ENCODE measurements around the gene ARHGAP44. TPM values are rescaled to one million over a fixed set of nuclear protein-coding genes. Genes with fewer than 3 reads are reported as not detected.

ARHGAP44 gene
- total RNA-seq, 2 experiments from 2014 or later: 13.7 to 19.9 TPM

DNA sequence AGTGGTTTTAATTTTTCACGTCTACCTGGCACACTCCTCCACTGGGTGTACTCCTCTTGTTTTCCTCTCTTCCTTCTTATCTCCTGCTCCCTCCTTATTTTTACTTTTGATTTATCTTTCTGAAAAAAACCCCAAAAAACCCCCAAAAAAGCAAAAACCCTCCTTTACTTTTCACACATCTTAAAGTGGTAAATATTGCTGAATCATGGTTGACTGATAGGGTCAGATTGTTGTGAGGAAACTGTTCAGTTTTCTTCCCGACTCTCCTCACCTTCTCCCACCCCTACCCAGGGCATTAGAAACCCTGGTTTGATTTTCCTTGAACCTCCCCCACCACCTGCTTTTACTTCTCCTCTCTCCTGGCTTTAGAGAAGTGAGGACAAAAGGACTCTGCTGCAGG, 25.4 kb downstream of the ARHGAP44 start:
- POLR2A ChIA-PET: interaction anchor here (1.7 kb wide), 1 partner anchor 13 kb away, joined by 14 read pairs; no protein-coding TSS in a partner anchor
- no peaks in the 10 kb centered on the region for H4K20me1 ChIP-seq (ENCODE audit: insufficient read depth, low read length)
- peaks cover 13% of the 10 kb centered on the region; the same call in 1 of the 2 replicates for H3K79me2 ChIP-seq (ENCODE audit: insufficient read depth, low read depth, low read length)
- H3K4me1 ChIP-seq (ENCODE audit: insufficient read depth, low read length, poor library complexity, severe bottlenecking): peaks cover 50% of the 10 kb centered on the region
- H3K27ac ChIP-seq (ENCODE audit: low read depth, low read length, poor library complexity, severe bottlenecking): peak overlapping the region; percentile 95
- peaks cover 19% of the 10 kb centered on the region; the same call in 1 of the 2 replicates for H3K9me3 ChIP-seq (ENCODE audit: low read length)
- H3K9me2 ChIP-seq (ENCODE audit: insufficient read depth, low read length): no peaks in the 10 kb centered on the region
- peak overlapping the region; percentile 76 for H3K4me2 ChIP-seq (ENCODE audit: low read length)
- peak; percentile 22 for DNase-seq (ENCODE audit: low spot score)
- intact Hi-C loops (cut with micrococcal nuclease; ENCODE audit: unreplicated experiment): loop anchor here (1.0 kb wide), 1 partner anchor 25 kb away; the partner anchor contains the start of gene ARHGAP44
- no TSS peak for BruUV-seq (replicated peaks)
- TF ChIP-seq CTCF (conservative IDR thresholded peaks at IDR 0.05; ENCODE audit: low read length): no peak
- no peak for TF ChIP-seq EZH2phosphoT487 (IDR thresholded peaks at IDR 0.05; ENCODE audit: borderline replicate concordance, low read depth, low read length)
- peak overlapping the region; percentile 61; the same call in 1 of the 2 replicates for H2AFZ ChIP-seq (ENCODE audit: low read length)
- peak overlapping the region; percentile 57 for H3K4me3 ChIP-seq (ENCODE audit: low read depth, low read length, poor library complexity, severe bottlenecking)
- H3K36me3 ChIP-seq (ENCODE audit: insufficient read depth, low read length): peaks cover 11% of the 10 kb centered on the region; the same call in 1 of the 2 replicates
- CTCF ChIA-PET (ENCODE audit: unreplicated experiment): no interaction called here

DNA sequence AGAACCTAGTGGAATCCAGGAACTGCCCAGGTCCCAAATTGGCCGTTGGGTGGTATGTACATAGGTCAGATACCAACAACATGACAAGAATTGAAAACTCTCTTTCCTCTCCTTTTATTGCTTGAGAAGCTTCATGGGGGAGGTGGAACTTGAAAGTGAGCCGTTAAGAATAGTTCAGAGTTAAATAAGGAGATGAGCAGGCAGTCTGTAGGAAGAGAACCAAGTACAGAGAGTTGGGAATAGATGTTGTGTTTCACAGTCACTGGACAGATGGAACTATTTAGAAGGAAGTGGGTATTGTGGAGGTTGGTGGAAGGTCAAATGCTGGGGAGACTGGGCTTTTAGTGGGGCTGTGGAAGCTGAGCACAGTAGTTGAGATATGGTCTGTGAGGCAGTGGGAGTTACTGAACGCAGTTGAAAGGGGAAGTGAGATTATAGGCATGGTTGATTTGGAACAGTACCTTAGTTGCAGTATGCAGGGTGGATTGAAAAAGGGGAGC, 26.4 kb downstream of the ARHGAP44 start:
- no TSS peak for BruUV-seq (replicated peaks)

More for the DNA sequence above, 26.4 kb downstream of the ARHGAP44 start:
- Histone ChIP-seq H3K4me2 (ENCODE audit: low read length) (peak overlapping the region; percentile 76), H3K9me3 (ENCODE audit: low read length) (peaks cover 19% of the 10 kb centered on the region; the same call in 1 of the 2 replicates), H4K20me1 (ENCODE audit: insufficient read depth, low read length) (no peaks in the 10 kb centered on the region), H3K36me3 (ENCODE audit: insufficient read depth, low read length) (peaks cover 11% of the 10 kb centered on the region; the same call in 1 of the 2 replicates), H3K9me2 (ENCODE audit: insufficient read depth, low read length) (no peaks in the 10 kb centered on the region), H2AFZ (ENCODE audit: low read length) (peak overlapping the region; percentile 61; the same call in 1 of the 2 replicates), H3K4me1 (ENCODE audit: insufficient read depth, low read length, poor library complexity, severe bottlenecking) (peaks cover 50% of the 10 kb centered on the region), H3K79me2 (ENCODE audit: insufficient read depth, low read depth, low read length) (peaks cover 13% of the 10 kb centered on the region; the same call in 1 of the 2 replicates), H3K4me3 (ENCODE audit: low read depth, low read length, poor library complexity, severe bottlenecking) (peak overlapping the region; percentile 57), H3K27ac (ENCODE audit: low read depth, low read length, poor library complexity, severe bottlenecking) (peak overlapping the region; percentile 95)
- ChIA-PET CTCF (ENCODE audit: unreplicated experiment) (no interaction called here), POLR2A (interaction anchor here (1.0 to 1.2 kb wide), 4 partner anchors 9 to 202 kb away, joined by 3 to 5 read pairs (median 3); partner anchors contain the start of gene ELAC2)
- TF ChIP-seq CTCF (conservative IDR thresholded peaks at IDR 0.05; ENCODE audit: low read length) (no peak), EZH2phosphoT487 (IDR thresholded peaks at IDR 0.05; ENCODE audit: borderline replicate concordance, low read depth, low read length) (no peak)
- DNase-seq (ENCODE audit: low spot score): peak; percentile 93
- intact Hi-C loops (cut with micrococcal nuclease; ENCODE audit: unreplicated experiment): loop anchor here (1.0 kb wide), 1 partner anchor 112 kb away; no protein-coding TSS in a partner anchor

All from OCI-LY7 (cell line).